ENCODE data around the gene NFIA.

The NFIA gene

GRCh38 chr1:61397935-61398334, 315.6 kb downstream of the NFIA start:
- DNase-seq (ENCODE audit: low read depth): no peak

- DNase-seq (ENCODE audit: low read depth): no peak
Measured at GRCh38 chr1:61399199-61399598, 316.8 kb downstream of the NFIA start.

GRCh38 chr1:61400131-61400770, 317.9 kb downstream of the NFIA start:
- DNase-seq (ENCODE audit: low read depth): no peak

GRCh38 chr1:61400997-61401396, 318.6 kb downstream of the NFIA start:
- DNase-seq (ENCODE audit: low read depth): no peak

DNA sequence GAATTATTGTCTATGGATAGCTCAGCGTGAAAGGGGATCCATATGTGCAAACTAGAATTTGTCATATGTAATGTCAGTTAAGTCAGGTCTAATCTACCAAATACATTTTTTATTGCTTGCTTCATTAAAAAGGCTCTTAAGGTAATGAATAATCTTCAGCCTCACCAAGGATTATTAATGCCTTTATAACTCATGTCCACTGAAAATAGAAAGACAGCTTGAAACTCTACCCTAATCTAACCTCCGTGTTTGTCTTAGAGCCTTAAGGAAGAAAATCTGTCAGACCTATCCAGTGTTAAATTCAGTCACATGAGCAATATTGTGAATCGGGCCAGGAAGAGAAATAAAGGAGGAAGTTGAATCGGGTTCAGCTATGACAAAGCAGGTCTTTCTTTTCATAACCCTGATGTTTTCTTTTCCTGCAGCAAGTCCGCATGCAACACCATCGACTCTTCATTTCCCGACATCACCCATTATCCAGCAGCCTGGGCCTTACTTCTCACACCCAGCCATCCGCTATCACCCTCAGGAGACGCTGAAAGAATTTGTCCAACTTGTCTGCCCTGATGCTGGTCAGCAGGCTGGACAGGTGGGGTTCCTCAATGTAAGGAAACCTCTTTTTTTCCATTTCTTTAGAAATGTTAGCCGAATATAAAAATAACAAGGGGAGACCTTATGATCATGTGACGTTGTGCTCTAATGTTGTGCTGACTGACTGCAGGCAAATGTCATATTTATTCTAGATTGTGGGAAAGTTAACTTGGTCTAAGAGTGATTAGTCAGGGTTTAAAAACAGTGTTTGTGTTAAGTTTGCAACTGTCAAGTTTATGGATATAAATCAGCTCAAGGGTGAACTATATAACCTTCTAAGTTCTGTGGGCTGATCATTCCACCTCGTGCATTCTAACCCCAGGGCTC, 321.6 kb downstream of the NFIA start:
- DNase-seq (ENCODE audit: low read depth): no peak

DNA sequence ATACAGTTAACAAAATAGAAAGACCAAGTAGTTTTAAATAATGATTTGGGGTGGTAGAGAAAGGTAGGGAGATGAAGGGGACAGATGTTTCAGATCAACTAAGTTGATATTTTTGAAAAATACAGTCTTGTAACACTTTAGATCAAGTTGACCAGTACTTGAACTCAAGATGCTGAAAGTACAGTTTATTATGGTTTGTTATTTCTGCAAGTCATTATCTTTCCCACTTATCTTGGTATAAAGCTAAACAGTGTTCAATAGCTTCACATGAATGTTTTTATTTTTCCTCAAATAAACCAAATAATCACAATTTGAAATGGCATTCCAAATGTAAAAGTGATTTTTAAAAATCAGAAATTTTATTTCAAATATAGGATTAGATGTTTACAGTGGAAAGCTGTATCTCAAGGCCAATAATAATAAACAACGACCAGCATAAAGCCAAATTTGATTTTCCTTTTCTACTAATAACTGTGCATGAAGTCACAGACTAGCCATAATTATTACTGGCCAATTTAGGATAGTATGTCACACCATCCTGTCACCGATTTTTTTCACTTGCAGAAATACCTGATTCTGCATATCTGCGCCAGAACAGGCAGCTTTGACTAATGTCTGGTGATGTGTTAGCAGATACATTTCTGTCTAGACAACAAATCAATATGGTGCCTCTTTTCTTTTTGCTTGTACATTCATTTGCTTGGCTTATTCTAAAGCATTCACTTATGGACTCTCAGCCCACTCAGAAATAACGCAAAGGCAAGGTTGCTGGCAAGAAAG, 322.4 kb downstream of the NFIA start:
- no peak for DNase-seq (ENCODE audit: low read depth)

GRCh38 chr1:61406467-61406866, 324.1 kb downstream of the NFIA start:
- no peak for DNase-seq (ENCODE audit: low read depth)

GRCh38 chr1:61412601-61413000, 330.2 kb downstream of the NFIA start:
- DNase-seq (ENCODE audit: low read depth): no peak

GRCh38 chr1:61419196-61419595, 336.8 kb downstream of the NFIA start:
- DNase-seq (ENCODE audit: low read depth): no peak

- no peak for DNase-seq (ENCODE audit: low read depth)
Measured at GRCh38 chr1:61419657-61420056, 337.3 kb downstream of the NFIA start.

GRCh38 chr1:61420243-61420642, 337.9 kb downstream of the NFIA start:
- no peak for DNase-seq (ENCODE audit: low read depth)

DNA sequence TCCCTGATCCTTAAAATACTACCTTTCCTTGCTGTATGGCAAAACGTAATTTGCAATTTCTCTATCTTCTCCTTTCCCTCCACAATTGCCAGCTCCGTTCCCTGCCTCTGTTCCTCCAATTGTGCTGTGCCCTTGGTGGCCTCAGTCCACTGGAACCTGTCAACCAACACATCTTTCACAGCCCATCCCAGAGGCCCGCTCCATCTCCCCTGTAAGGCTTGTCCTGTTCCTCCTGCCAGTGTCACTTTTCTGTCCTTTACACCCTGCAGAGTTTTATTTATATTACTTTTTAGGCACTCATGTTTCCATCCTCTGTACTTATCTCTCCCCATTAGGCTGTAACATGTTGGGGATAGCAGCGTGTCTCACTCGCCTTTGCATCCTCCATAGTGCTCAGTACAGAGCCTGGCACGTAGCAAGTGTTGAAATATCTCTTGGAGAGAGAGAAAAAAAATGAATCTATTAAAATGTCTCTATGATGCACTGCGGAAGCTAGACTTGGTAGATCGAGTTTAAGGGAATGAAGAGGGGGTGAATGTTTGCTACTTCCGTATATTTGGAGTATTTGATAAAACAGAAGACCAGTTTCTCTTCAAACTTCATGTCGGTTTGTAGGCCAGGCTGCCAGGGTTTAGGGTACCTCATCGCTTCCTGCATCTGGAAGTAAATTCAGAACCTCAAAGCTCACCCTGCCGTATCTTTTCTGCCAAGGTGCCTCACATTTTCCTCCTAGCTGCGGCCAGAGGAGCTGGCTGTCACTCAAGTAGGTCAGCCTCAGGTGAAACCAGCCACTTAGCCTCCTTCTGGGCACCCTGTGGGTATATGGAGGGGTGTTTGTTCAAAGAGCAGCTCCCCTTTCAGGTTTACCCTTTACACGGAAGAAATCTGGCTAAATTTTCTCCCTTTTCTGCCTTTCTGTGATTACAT, 338.8 kb downstream of the NFIA start:
- no peak for DNase-seq (ENCODE audit: low read depth)

- no peak for DNase-seq (ENCODE audit: low read depth)
Measured at GRCh38 chr1:61423643-61424042, 341.3 kb downstream of the NFIA start.

DNA sequence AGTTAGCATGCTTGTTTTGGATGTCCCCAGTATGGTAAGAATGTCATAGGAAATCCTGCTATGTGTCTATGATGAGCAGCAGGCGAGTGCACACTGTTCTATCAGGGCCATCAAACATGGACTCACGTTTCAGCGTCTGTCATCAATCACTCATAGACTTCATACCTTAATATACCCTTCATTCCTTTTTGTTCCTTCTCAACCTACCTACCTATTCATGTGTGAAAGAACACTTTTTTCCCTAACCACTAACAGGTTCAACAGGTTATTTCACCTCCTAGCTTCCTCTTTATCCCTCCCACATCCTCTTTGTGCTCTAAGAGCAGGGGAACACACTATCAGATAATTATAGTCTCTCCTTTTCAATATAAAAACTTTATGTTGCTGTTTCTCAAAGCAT, 342.0 kb downstream of the NFIA start:
- no peak for DNase-seq (ENCODE audit: low read depth)

DNA sequence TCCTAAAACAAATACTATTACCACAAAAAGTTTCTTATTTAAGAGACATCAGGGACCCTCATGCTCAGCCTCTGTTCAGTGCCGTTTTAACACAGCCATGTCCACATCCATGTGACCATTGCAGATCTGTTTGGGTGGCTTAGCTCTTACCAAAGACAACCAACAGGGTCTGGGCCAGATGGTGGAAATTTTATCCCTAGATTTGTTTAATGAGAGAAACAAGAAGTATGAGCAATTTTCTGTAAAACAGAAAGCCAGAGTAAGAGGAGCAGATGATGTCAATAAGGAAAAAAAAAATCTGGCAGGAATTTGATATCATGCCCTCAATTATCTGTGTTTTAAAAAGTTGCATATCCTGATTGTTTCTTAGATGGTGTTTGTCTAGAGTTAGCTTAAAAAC, 342.7 kb downstream of the NFIA start:
- no peak for DNase-seq (ENCODE audit: low read depth)

DNA sequence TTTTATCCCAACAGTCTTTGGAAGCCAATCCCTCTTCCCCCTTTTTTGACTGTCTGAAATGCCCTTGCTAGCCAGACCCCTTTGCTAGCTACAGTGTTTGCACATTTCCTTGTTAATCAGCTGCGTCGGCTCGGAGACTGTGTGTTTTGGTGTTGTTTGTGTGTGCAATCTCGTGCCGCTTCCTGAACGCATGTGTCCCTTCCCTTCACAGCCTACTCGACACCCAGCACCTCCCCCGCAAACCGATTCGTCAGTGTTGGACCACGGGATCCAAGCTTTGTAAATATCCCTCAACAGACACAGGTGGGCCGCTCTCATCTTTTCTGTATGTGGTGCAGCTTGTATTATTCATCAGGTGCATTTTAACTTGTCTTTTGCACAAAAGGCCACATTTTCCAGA, 343.9 kb downstream of the NFIA start:
- no peak for DNase-seq (ENCODE audit: low read depth)

DNA sequence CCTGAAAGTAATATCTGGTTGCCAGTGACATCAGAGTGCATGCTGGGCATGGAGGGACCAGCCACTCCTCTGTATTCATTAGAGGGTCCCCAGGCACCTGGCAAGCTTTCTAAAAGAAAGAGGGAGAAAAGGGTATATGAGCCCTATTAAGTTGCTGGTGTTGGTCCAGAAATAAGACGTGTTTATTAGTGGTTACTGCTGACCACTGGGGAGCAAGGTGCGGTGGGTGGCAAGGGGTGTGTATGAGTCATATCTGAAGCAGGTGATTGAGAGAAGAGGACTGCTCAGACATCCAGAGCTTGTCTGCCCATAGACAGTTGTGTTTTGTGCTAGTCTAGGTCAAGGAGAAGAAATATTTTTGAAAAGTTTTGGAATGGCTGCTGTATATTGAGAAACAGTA, 344.5 kb downstream of the NFIA start:
- DNase-seq (ENCODE audit: low read depth): no peak

GRCh38 chr1:61427510-61427909, 345.1 kb downstream of the NFIA start:
- DNase-seq (ENCODE audit: low read depth): no peak

- DNase-seq (ENCODE audit: low read depth): no peak
Measured at GRCh38 chr1:61428146-61428545, 345.8 kb downstream of the NFIA start.

DNA sequence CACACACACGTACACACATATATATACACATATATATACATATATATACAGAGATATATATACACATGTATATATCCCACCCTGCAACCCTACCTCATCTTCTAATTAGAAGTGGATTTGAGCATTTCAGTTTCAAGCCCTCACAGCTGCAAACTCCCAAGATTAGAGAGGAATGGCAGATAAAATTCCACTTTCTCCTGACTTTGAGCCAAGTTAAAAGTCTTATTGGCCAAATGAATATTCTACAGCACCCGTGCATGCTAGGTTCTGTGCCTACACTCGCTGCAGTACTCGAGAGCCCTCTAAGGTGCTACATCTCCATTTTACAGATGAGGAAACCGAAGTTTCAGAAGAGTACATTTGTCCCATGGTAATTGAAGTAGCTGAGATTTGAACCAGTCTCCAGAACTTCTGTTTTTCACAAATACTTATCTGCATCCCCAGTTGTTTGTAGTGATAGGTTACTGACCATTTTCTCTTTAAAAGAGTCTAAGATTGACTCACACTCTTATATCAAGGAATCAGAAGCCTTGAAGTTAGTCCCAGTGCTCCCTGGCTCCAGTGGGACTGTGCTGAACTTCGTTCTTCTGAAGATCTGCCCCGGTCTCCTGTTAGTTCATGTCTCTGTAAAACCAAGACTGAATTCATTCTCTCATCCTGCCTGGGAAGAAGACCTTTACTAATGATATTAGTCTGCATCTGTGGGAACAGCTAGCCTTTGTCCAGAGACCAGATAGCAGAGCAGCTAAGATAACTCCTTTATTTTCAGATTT, 350.4 kb downstream of the NFIA start:
- no peak for DNase-seq (ENCODE audit: low read depth)

DNA sequence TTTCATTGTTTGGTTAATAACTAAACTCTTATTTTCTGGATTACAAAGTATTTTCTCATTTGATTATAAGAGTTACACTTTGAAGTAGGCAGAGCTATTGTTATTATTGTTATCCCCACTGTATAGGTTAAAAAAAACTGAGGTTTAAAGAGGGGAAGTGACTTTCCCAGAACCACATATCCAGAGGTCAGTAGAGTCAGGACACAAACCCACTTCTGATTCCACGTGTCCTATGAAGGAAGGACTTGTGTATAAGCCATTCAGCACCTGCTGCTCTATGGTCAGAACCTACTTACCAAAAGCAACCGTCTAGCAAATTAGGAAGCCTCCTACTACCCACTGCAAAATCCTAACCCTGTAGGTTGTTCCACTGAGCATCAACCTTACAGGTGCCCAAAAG, 351.3 kb downstream of the NFIA start:
- no peak for DNase-seq (ENCODE audit: low read depth)
